ENCODE results near the gene PRR7. TPM values are rescaled to one million over a fixed set of nuclear protein-coding genes. Genes with fewer than 3 reads are reported as not detected.

Gene PRR7
- total RNA-seq, 1 experiment from 2014 or later: 39.2 TPM

GRCh38 chr5:177491983-177492746 lies 45.6 kb downstream of the PRR7 start:
- in situ Hi-C loops (cut with HindIII; ENCODE audit: low pct_unique_long_range_greater_than_20kb, low sequenced_read_pairs): no loop called here
- H3K36me3 ChIP-seq (ENCODE audit: control insufficient read depth, insufficient read depth, low read length): peaks cover 3% of the 10 kb centered on the region; the same call in 1 of the 2 replicates
- CTCF ChIA-PET: interaction anchor here (0.7 to 1.3 kb wide), 2 partner anchors 9 to 12 kb away, joined by 3 to 7 read pairs; no protein-coding TSS in a partner anchor
- H3K9me3 ChIP-seq (ENCODE audit: control insufficient read depth, insufficient read depth, low read depth, low read length): no peaks in the 10 kb centered on the region
- intact Hi-C loops (cut with micrococcal nuclease; ENCODE audit: unreplicated experiment): no loop called here
- no peak overlapping the region for H3K4me3 ChIP-seq (ENCODE audit: low read depth in 2 of 2, low read length in 2 of 2)
- no peak for ATAC-seq
- H3K27me3 ChIP-seq (ENCODE audit: control insufficient read depth, insufficient read depth, low read length): no peaks in the 10 kb centered on the region
- TF ChIP-seq TCF7L2 (IDR thresholded peaks at IDR 0.05; ENCODE audit: low read depth, low read length) (no peak), REST (IDR thresholded peaks at IDR 0.05; ENCODE audit: insufficient read depth in 1 of 2, low read depth in 2 of 2, low read length in 1 of 2) (no peak), SIN3A (IDR thresholded peaks at IDR 0.05; ENCODE audit: borderline replicate concordance, insufficient read depth, low read depth, low read length) (no peak), POLR2AphosphoS5 (IDR thresholded peaks at IDR 0.05; ENCODE audit: low read depth, low read length) (no peak), CTCF (IDR thresholded peaks at IDR 0.05) (no peak)
- no TSS peak for BruUV-seq (replicated peaks)
- H3K27ac ChIP-seq (ENCODE audit: low read length): no peak overlapping the region
- no peak for DNase-seq (ENCODE audit: low read depth, low spot score)
- POLR2A ChIA-PET: no interaction called here
- peaks cover 31% of the 10 kb centered on the region for H3K4me1 ChIP-seq (ENCODE audit: control insufficient read depth, insufficient read depth, low read length)

DNA sequence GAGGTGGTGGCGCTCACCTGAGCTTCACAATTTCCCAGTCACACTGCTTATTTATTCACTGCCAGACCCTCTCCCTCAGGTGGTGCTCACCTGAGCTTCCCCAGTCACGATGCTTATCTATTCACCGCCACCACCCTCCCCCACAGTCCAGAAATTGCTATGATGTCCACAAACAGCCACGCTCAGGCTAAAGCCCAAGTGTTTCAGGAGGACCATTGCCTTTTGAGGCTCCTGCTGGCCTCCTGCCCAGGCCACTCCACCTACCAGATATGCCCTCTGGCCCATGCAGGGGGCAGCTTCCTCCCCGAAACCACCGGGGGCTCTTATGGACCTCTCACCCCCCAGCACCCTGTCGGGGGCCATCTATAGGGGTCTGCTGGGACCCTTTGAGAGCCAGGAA lies 46.2 kb downstream of the PRR7 start:
- no peak for TF ChIP-seq SIN3A (IDR thresholded peaks at IDR 0.05; ENCODE audit: borderline replicate concordance, insufficient read depth, low read depth, low read length)
- Histone ChIP-seq H3K4me1 (ENCODE audit: control insufficient read depth, insufficient read depth, low read length) (peaks cover 31% of the 10 kb centered on the region), H3K4me3 (ENCODE audit: low read depth in 2 of 2, low read length in 2 of 2) (no peak overlapping the region), H3K36me3 (ENCODE audit: control insufficient read depth, insufficient read depth, low read length) (no peaks in the 10 kb centered on the region; the same call in 1 of the 2 replicates), H3K27ac (ENCODE audit: low read length) (no peak overlapping the region), H3K9me3 (ENCODE audit: control insufficient read depth, insufficient read depth, low read depth, low read length) (no peaks in the 10 kb centered on the region), H3K27me3 (ENCODE audit: control insufficient read depth, insufficient read depth, low read length) (no peaks in the 10 kb centered on the region)
- in situ Hi-C loops (cut with HindIII; ENCODE audit: low pct_unique_long_range_greater_than_20kb, low sequenced_read_pairs) (no loop called here), intact Hi-C loops (cut with micrococcal nuclease; ENCODE audit: unreplicated experiment) (no loop called here)
- ChIA-PET POLR2A (no interaction called here), CTCF (interaction anchor here (0.5 to 1.3 kb wide), 2 partner anchors 8 to 18 kb away, joined by 5 to 7 read pairs; no protein-coding TSS in a partner anchor)
- no TSS peak for BruUV-seq (replicated peaks)
- ATAC-seq (no peak), DNase-seq (ENCODE audit: low read depth, low spot score) (no peak)

Measured in Panc1 (cell line).